GF-D8 (cell line): ENCODE data around the gene C10orf90.

ENCODE experiments used
- DNase-seq: peaks from one replicate; lab custom pipeline; 2025; lab: John Stamatoyannopoulos, UW

Gene C10orf90

DNA sequence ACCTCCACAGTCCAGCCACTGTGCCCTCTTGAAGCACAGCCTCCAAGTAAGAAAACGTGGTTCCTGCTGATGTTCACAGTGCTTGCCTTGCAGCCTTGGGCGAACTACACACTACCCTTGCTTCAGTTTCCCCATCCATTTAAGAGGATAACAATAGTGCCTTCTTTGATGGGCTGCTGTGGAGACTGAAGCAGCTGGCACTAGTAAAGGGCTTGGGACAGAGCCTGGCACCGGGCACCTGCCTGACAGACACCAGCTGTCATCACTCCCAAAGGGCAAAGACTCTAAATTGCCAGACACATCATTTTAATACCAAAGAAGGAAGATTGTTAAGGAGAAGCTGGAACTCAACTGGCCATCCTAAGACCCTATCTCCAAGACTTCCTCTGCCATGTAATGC lies 3.1 kb upstream of the C10orf90 start:
- DNase-seq: no peak

DNA sequence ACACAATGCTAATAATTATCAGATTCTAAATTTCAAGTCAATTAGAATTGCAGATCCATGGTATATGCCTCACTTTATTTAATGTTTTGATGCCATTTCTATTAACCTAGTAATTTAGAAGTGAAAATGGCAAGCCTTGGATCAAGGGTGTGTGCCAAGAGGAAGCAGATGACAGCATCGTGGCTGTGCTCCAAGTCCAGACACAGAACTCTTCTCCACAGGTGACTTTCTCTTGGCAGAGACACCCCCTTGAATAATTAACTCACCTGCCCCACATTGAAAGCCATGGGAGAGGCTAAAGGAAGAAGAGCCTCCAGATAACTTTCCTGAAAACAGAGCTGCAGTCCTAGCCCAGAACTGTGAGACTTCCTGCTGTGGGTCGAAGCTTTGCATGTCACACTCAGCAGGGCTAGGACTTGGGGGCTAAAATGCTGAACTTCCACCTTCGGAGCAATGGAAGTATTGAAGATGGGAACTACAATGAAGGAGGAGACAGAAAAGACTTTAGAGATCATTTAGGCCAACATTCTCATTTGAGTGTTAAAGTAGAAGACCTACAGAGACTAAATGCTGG lies 996 bp upstream of the C10orf90 start:
- DNase-seq: no peak

DNA sequence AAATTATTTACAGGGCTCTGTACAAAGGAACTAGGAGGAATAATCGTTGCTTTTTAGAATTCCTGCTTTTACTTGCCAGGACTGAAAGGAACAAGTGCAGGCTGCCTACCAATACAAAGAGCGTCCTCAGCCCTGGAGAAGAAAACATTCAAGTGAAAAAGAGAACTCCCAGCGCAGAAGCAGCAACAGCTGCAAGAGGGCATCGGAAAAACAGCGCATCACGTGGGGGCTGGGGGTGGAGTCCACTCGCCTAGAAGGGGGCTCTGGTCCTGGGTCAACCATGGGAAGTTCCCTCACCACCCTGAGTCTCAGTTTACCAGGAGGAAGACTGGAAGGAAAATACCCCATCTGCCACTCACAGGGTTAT lies 385 bp upstream of the C10orf90 start:
- DNase-seq: no peak

DNA sequence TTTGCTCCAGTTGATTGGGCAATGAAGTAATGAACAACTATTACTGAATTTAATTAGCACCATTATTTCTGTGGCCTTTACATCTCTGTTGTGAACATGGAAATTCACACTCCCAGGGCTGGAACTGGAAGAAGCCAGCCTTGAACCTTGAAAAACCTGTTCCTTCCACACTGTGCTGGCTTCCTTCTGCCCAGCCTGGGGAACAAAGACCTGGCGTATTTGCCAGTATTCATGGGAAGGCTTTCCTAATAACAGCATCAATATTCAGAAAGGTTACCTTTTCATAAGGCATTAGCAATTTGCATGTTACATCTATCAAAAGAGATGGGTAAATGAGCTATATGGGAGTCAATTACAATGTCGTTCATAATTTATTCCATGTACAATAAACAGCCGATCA lies 1.3 kb downstream of the C10orf90 start:
- no peak for DNase-seq

DNA sequence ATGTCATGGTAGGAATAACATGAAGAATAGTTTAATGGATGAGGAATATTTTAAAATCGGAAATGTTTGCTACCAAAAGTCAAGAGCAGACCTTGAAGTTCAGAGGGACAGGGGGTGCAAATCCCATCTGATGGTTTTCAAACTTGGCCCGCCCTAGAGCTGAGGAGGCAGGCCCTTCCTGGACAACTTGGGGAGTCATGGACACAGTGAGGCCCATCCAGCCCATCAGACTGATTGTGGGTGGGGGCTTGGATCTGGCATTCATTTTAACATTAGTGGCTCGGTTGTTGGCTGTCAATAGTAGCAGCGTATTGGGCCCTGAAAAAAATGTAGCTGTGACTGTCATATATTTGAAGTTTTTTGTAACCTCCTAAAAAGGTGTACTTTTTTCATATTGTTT lies 2.0 kb downstream of the C10orf90 start:
- no peak for DNase-seq

DNA sequence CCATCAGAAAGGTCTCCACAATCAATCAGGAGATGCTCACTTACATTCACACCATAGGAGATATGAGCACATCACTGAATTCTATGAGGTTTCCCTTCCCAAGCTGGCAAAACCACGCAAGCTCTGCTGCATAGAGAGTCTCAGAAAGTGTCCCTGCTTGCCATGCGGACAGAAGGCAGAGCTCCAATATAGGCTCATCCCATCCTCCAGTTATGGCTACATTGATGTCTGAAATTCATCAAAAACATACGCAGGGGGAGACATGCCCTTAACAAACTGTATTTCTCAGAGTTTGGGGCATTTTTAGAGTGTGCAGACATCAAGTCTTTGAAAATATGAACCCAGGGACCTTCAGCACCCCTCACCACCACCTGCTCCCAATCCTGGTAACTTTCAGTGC lies 2.9 kb downstream of the C10orf90 start:
- DNase-seq: no peak

DNA sequence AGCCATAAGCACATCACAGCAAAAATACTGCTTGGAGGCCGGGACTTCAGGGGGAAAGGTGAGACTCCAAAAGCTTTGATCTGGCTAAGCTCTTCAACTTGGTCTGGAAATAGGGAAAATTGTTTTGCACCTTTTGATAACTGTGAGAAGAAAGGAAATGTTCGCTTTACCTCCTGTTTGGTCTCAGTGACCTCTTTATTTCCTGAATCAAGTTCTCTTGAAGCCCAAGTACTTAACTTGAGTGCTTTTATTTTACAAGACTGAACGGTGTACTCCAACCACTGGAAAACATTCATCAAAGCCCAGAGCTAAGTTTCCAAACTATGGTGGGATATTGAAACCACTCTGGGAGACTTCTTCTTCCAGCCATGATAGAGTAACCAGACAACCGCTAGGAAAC lies 5.3 kb downstream of the C10orf90 start:
- no peak for DNase-seq

DNA sequence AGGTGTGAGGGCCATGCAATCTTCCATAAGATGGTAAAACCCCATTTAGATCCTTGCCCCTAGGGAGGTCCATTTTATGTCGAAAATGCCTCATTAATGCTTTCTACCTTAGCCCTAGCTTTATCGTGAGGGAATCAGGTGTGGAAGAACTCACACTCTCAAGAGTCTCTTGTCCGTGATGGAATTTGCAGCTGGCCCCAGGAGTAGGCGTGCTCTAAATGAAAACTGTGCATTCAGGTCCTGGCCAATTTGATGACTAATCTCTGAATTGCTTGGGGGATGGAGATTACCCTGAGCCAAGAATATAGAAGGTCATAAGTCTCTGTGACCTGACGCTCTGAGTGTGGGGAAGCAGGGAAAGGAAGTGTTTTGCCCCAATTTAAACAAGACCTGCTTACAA lies 6.6 kb downstream of the C10orf90 start:
- no peak for DNase-seq

DNA sequence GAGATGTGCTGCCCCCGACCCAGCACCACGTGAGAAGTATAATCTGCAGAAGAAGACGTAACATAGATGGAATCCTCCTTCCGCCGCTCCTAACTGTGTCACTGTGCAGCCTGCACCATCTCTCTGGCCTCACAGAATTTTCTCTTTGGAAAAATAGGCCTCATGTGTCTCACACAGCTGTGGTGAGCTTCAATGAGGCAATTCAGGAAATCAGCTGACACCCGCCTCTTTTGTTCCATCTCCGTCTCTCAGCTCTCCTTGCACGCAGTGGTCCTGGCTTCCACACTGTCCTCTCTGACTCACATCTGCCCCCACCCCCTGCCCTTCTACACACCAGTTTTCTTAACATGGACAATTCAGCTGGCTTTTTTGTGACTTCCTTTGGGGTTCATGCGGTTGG lies 7.2 kb downstream of the C10orf90 start:
- DNase-seq: peak; percentile 59

DNA sequence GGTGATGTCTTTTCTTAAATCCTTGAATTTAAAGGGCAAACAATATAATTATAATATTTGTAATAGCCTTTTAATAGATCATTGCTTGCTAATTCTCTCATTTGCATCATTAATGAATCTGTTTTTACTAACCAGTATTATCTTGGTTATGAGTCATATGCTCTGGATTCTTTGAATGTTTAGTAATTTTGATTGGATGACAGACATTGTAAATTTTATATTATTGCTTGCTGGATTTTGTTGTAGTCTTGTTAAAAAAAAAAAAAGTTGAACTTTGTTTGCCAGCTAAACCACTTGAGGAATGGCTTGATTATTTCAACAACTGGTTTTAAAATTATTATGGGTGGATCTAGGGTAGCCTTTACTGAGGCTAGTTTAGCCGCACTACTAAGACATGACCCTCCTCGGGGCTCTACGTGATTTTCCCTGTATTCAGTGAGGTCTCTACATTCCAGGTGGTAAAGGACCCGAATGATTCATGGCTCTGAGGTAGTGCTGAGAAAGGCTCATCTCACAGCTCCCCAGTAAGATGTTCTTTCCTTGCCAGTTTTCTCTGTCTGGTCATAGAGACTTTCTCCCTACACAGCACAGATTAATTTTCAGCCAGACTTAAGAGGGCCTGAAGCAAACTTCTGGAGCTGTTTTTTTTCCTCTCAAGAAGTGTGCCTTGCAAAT lies 8.5 kb downstream of the C10orf90 start:
- DNase-seq: no peak

DNA sequence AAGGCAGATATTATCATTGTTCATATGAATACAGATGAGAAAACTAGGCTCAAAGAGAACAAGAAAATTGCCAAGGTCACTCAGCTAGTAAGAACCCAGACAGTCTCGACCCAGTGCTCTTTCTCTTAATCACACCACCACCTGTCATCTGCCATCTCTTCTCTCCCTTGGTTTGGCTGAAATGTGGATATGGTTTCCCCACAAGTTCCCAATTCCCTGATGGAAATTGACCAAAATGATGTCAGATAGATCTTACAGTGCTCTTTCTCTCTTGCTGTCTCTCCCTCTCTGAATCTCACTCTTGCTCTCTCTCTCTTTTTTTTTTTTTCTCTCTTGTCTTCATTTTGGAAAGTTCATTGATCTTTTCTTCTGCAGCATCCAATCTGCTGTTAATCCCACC lies 9.1 kb downstream of the C10orf90 start:
- no peak for DNase-seq

DNA sequence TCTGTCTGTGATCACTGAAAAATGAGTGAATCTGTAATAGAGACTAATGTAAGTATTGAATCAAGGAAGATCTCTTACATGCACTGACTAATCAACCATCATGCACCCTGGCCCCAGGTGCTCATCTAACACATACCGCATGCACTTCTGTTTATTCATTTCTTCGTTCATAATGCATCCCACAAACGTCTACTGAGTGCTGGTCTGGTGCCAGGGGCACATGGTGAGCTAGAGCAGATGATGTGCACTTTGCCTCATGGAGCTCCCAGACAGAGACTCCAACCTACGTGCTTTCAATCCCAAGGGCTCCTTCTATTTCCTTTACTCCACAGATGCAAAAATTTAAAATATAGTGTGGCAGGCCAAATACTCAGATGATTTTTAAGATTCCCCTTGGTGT lies 10.7 kb downstream of the C10orf90 start:
- DNase-seq: no peak

DNA sequence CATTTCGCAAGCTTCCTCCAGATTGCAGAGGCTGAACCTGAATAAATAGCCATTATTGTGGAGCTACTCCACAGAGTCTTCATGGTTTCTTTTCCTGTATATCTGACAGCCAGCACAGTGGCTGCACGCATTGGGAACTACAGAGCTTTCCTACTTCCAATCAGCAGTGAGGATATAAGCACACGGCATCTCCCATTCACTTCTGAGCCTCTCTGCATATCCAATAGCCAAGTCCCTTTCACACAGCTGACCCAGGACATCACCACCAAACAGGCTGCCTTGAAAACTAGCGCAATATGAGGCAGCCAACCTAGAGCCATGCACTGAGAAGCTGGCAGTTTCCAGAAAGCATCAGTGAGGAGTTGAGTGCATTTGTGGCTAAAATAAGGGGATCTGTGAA lies 11.6 kb downstream of the C10orf90 start:
- no peak for DNase-seq

DNA sequence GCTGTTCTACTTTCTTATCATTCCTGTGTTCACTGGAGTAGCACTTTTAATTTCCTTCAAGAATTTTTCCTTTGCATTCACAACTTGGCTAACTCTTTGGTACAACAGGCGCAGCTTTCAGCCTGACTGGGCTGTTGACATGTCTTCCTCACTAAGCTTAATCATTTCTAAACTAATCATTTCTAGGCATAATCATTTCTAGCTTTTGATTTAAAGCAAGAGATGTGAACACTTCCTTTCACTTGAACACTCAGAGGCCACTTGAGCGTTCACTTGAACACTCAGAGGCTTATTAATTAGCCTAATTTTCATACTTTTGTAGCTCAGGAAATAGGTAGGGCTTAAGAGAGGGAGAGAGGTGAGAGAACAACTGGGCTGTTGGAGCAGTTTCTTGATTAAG lies 15.9 kb downstream of the C10orf90 start:
- no peak for DNase-seq

DNA sequence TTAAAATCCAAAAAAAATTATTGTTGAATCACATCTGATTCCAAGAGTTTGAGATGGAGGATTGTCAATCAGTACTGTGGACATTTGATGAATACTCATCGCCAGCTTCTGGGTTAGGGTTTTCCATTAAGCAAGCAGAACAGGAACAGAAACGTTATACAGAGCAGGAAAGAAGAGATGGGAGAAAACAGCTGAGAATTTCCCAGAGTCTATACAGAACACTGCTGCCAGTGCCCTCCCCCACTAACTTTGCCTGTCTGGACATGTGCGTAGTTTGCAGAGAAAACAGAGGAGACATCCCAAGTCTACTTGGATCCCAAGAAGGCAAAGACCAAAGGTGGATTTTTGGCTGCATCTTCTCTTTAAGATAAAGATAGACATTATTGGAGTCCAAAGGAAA lies 19.0 kb downstream of the C10orf90 start:
- DNase-seq: no peak

DNA sequence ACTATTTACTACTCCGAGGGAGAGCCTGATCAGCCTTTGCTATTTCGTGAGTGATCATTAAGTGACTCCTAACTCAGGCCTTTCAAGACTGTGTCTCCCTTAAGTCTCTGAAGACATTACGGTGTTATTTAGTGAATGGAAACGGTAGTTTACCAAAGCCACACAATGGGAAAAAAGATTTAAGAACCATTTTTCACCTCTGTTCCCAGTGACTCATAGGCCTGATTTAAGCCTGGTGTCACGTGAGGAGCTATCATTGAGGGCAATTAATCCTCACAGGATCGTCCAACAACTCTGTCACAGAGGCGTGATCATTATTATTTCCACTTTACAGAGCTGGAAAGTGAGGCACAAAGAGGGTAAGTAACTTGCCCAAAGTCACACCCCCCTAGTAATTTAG lies 20.3 kb downstream of the C10orf90 start:
- no peak for DNase-seq

DNA sequence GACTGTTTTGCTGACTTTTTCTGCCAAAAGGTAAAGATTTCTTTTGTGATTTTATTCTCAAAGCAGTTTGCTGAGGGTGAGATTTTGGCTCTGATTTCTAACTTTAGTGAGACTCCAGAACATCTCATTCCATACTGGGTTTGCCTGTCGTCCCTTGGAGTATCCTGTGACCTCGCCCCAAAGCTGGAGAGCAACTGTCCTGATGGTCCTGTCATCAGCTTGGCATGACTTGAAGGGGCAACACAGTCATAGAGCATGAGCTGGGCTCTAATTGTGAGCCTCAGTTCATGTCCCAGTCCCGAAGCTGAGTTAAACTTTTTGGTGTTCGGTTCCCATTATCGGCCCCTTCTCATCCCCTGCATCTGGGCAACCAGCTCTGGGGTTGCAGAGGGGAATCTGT lies 23.4 kb downstream of the C10orf90 start:
- DNase-seq: no peak

DNA sequence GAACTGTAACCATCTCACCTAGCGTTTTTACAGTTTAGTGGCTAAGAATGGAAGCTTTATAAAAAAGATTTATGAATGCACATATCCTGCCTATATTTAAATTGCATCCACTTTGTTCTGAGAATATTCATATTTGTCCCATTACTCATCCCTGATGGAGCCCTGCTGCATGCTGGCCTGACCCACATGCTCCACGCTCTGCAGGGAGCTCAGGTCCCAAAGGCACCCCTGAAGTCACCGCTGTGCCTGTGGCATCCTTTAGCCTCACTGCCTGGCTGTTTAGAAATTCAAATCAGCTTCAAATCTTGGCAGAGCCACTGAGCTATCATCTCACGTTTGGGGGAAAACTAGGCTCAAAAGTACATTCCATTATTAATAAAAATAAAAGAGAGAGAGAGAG lies 24.4 kb downstream of the C10orf90 start:
- no peak for DNase-seq

DNA sequence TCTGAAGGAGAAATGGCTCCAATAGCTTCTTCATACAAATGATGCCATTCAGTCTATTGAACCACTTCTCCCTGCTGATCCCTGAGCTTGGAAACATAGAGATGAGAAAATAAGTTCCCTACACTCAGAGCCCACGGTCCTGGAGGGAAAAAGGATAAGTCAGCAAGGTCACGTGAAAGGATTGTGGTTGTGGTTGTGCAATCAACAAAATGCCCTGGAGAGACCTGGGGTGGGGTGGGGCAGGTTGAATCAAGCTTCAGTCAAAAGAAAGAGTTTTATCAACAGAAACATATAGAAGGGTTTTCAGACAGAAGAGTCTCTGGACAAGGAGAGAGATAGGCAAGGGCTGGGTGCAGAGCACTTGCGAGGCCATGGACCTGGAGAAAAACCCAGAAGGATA lies 30.1 kb downstream of the C10orf90 start:
- no peak for DNase-seq

DNA sequence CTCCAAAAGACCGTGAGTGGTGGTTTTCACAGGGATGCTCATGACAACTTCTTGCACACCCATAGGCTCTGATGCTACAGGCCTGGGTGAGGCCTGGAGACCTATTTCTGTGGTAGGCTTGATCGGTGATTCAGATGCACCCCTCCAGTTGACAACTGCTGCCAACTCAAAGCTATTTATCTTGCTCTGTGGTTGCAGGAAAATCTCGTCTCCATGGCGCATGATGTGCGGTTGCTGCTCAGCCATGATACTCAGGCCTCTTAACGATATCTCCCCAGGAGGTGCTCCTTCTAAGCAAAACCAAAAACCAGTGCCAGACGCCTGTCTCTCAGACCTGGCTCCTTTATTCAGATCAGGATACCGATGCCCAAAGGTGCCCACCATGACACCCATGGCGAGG lies 31.4 kb downstream of the C10orf90 start:
- DNase-seq: no peak

DNA sequence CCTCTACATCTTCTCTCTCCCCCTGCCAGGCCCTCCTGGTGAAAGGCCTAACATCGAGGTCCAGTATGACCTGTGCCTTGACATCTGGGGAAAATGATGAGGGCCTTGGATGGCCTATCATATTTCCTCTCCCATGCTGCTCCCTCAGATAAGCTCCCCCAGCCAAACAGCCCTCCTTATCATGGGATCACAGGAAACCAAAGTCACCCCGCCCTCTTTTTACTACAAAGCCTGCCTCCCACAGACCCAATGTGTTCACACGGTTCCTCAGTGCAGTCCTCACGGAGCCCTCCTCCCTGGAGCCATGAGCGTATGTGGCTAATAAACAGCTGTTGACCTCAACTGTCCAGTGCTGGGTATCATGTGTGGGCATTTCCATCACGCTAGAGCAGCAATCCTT lies 32.0 kb downstream of the C10orf90 start:
- DNase-seq: no peak

DNA sequence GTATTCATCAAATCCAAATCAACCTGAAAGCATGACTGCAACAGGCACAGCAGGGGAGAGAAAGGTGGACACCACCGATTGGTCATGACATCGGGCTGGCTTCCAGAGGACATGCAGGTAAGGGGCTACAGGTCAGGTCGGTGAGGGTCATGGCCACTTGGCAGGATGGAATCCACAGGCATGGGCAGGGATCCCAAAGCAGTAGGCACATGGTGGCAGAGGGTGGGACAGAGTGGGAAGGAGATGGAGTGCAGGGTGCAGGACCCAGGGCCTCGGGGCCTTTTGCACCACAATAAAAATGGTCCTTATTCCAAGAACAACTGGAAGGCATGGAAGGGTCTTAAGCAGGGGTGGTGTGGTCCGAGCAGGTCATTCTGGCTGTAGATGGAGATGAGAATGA lies 33.0 kb downstream of the C10orf90 start:
- DNase-seq: no peak

DNA sequence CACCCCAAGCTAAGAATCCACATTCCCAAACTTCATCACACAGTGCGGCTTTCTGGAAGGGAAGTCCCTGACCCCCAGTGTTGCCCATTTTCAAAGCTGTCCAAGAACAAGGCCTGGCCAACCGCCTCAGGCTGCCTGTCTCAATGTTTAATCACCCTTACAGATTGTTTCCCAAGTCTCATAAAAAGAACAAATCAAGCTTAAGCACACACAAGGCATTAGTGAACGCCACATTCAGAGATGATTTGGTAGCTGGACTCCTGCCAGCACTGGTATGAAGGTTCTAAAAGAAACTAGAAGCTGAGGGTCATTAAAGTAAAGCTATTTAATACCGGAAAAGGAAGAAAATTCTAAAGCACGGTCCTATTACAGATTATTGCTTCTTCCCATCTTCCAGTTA lies 35.6 kb downstream of the C10orf90 start:
- no peak for DNase-seq

DNA sequence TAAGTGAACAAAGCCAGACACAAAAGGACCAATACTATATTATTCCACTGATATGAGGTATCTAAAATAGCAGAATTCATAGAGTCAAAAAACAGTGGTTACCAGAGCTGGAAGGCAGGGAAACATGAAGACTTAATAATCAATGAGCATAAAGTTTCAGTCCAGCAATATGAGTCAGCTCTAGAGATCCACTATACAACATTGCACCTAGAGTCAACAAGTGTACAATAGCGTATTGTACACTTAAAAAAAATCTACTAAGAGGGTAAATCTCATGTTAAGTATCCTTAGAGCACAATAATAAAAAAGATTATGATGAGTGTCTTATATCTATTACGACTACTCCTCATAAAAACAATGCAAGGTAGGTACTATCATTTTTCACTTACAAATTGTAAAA lies 36.1 kb downstream of the C10orf90 start:
- no peak for DNase-seq

DNA sequence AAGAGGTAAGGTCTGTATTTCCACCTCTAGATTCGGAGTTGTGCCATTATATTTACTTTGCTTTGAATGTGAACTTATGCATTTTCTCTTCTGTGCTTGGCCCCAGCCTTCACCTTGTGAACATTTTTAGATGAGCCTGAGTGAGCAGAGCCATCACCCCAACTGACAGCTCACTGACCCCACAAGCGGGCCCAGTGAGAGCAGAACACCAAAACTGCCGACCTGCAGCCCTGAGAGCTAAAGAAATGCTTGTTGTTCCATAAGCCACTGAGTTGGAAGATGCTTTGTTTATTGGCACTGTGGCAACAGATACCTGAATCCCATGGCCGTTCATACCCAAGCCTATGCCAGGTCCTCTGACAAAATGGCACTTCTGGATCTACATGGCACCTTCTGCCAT lies 37.8 kb downstream of the C10orf90 start:
- no peak for DNase-seq
